WTC11 (cell line): ENCODE measurements around the gene DPY19L3. TPM values are rescaled to one million over a fixed set of nuclear protein-coding genes. Genes with fewer than 3 reads are reported as not detected.

Source experiments
- ATAC-seq: fragments of 200-7000 bp; cut with Tn5 transposase; 2 replicates; pipeline ENCODE4 v1.10.0; 2021; ENCODE audit warnings: mild to moderate bottlenecking, moderate library complexity
- CTCF ChIA-PET: fragments of 300-600 bp; sonication (Branson Sonifier 250); formaldehyde crosslinking; loops from one replicate; lab custom pipeline; 2021; ENCODE audit warnings: antibody characterized with exemption; lab: Charles Lee
- POLR2A ChIA-PET: fragments of 350-600 bp; sonication (Branson Sonifier 250); formaldehyde crosslinking; loops from one replicate; lab custom pipeline; 2021; ENCODE audit warnings: antibody characterized with exemption; lab: Charles Lee
- DNase-seq: peaks from one replicate; pipeline ENCODE4 v3.0.0; 2021; ENCODE audit warnings: low spot score
- H3K27ac Mint-ChIP-seq: 2 replicates; pipeline ENCODE4 v1.8.0; 2021; ENCODE audit warnings: mixed read lengths
- H3K27me3 Mint-ChIP-seq: 2 replicates; pipeline ENCODE4 v1.8.0; 2021; ENCODE audit warnings: low read depth, mild to moderate bottlenecking, moderate library complexity, mixed read lengths
- H3K36me3 Mint-ChIP-seq: 2 replicates; pipeline ENCODE4 v1.8.0; 2021; ENCODE audit warnings: mixed read lengths
- H3K4me1 Mint-ChIP-seq: 2 replicates; pipeline ENCODE4 v1.8.0; 2022; ENCODE audit warnings: mixed read lengths
- H3K4me3 Mint-ChIP-seq: 2 replicates; pipeline ENCODE4 v1.8.0; 2021; ENCODE audit warnings: mild to moderate bottlenecking, moderate library complexity, mixed read lengths
- H3K9me3 Mint-ChIP-seq: 2 replicates; pipeline ENCODE4 v1.8.0; 2021; ENCODE audit warnings: mixed read lengths
- AR ChIP-seq: fragments of 250-450 bp; sonication (Bioruptor Pico); IDR thresholded peaks from 2 replicates; pipeline ENCODE4 v1.9.0; 2021; ENCODE audit warnings: mild to moderate bottlenecking
- ATF2 ChIP-seq: sonication (generic); formaldehyde crosslinking; IDR thresholded peaks from 2 replicates; pipeline ENCODE4 v1.8.1; 2022; ENCODE audit warnings: low read depth, missing genetic modification reagents, borderline replicate concordance
- ELF4 ChIP-seq: sonication (generic); formaldehyde crosslinking; IDR thresholded peaks from 2 replicates; pipeline ENCODE4 v1.8.1; 2022; ENCODE audit warnings: low read depth, mild to moderate bottlenecking, moderate library complexity, missing genetic modification reagents
- EMX1 ChIP-seq: fragments of 250-450 bp; sonication (Bioruptor Pico); IDR thresholded peaks from 2 replicates; pipeline ENCODE4 v1.8.0; 2021; ENCODE audit warnings: mild to moderate bottlenecking
- ETV6 ChIP-seq: sonication (generic); formaldehyde crosslinking; IDR thresholded peaks from 2 replicates; pipeline ENCODE4 v1.8.1; 2022; ENCODE audit warnings: mild to moderate bottlenecking, missing genetic modification reagents
- HMGA2 ChIP-seq: fragments of 250-450 bp; sonication (Bioruptor Pico); IDR thresholded peaks from 2 replicates; pipeline ENCODE4 v1.4.0; 2021; ENCODE audit warnings: mild to moderate bottlenecking, moderate library complexity
- IRF2 ChIP-seq: sonication (generic); formaldehyde crosslinking; IDR thresholded peaks from 2 replicates; pipeline ENCODE4 v1.8.0; 2022; ENCODE audit warnings: low read depth, missing genetic modification reagents, borderline replicate concordance
- MXD4 ChIP-seq: fragments of 250-450 bp; sonication (Bioruptor Pico); IDR thresholded peaks from 2 replicates; pipeline ENCODE4 v1.8.0; 2021; ENCODE audit warnings: mild to moderate bottlenecking, moderate library complexity, borderline replicate concordance
- NR1H2 ChIP-seq: sonication (generic); formaldehyde crosslinking; IDR thresholded peaks from 2 replicates; pipeline ENCODE4 v1.9.0; 2021; ENCODE audit warnings: mild to moderate bottlenecking, moderate library complexity, missing genetic modification reagents
- ZNF281 ChIP-seq: sonication (generic); formaldehyde crosslinking; IDR thresholded peaks from 2 replicates; pipeline ENCODE4 v1.8.0; 2023; ENCODE audit warnings: mild to moderate bottlenecking, missing genetic modification reagents
- ZNF425 ChIP-seq: fragments of 250-450 bp; sonication (Bioruptor Pico); conservative IDR thresholded peaks from 2 replicates; pipeline ENCODE4 v1.9.0; 2021; ENCODE audit warnings: mild to moderate bottlenecking
- total RNA-seq: library from RNA; stranded (reverse); gene quantifications from 3 replicates; pipeline ENCODE4 v1.2.3, GENCODE V29; 2021
- TF ChIP-seq, protein P1 (sequence below): sonication (generic); formaldehyde crosslinking; conservative IDR thresholded peaks from 2 replicates; pipeline ENCODE4 v1.8.1; 2023; ENCODE audit warnings: mild to moderate bottlenecking, low read depth, missing genetic modification reagents, moderate library complexity
- TF ChIP-seq, protein P2 (sequence below): sonication (generic); formaldehyde crosslinking; IDR thresholded peaks from 2 replicates; pipeline ENCODE4 v1.8.1; 2022; ENCODE audit warnings: low read depth, mild to moderate bottlenecking, moderate library complexity, missing genetic modification reagents, borderline replicate concordance
- TF ChIP-seq, protein P3 (sequence below): sonication (generic); formaldehyde crosslinking; IDR thresholded peaks from 2 replicates; pipeline ENCODE4 v1.8.1; 2023; ENCODE audit warnings: mild to moderate bottlenecking, missing genetic modification reagents, moderate library complexity

The DPY19L3 gene
- total RNA-seq, 1 experiment from 2014 or later: 73.2 TPM

DNA sequence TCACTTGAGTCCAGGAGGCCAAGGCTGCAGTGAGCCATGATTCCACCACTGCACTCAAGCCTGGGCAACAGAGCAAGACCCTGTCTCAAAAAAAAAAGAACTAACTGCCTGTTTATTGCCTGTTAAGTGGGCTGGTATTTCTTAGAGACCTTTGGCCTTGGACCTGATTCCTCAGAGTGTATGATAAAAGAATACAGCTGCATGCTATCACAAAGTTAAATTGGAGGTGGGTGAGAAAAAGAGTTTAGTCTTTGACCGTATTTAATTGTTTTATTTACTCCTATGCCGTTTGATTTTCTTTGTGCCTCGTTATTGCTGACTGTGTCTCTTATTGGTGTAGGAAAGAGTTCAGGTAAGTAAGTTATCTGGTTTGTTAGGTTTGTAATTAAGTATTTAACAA is 25.3 kb upstream of the DPY19L3 start (continued):
- TF ChIP-seq AR (CRISPR knock-in tag) (no peak), ETV6 (no peak), NR1H2 (no peak)
- TF ChIP-seq, protein P1, sequence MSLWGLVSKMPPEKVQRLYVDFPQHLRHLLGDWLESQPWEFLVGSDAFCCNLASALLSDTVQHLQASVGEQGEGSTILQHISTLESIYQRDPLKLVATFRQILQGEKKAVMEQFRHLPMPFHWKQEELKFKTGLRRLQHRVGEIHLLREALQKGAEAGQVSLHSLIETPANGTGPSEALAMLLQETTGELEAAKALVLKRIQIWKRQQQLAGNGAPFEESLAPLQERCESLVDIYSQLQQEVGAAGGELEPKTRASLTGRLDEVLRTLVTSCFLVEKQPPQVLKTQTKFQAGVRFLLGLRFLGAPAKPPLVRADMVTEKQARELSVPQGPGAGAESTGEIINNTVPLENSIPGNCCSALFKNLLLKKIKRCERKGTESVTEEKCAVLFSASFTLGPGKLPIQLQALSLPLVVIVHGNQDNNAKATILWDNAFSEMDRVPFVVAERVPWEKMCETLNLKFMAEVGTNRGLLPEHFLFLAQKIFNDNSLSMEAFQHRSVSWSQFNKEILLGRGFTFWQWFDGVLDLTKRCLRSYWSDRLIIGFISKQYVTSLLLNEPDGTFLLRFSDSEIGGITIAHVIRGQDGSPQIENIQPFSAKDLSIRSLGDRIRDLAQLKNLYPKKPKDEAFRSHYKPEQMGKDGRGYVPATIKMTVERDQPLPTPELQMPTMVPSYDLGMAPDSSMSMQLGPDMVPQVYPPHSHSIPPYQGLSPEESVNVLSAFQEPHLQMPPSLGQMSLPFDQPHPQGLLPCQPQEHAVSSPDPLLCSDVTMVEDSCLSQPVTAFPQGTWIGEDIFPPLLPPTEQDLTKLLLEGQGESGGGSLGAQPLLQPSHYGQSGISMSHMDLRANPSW (CRISPR knock-in tag): no peak
- TF ChIP-seq, all 79 proteins: peak for 0

DNA sequence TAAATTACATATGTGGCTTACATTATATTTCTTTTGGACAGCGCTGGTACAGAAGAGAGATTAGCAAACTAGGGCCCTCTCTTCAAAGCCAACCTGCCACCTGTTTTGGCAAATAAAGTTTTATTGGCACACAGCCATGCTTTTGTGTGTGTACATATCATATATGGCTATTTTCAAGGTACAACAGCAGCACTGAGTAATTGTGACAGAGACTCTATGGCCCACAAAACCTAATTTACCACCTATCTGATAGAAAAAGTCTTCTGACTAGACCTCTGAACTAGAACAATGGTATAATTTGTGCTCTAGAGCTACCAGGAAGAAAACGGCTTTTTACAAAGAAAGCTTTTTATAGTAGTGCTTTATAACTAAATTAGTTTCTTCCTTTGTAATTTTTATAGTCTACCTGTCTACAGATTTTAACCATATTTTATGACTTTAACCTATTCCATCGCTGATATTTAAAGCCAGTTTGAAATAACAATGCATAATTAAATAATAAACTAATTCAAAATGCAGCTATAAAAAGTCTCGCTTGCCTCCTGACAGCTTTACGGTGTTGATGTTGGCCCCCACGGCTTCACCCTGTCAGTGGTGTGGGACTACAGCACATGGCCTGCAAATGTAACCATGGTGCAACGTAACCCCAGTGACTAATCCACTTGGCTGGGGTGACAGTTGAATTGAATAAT is 17.7 kb upstream of the DPY19L3 start:
- Mint-ChIP-seq H3K4me1 (no peaks in the 10 kb centered on the region), H3K27me3 (no peaks in the 10 kb centered on the region), H3K36me3 (peaks cover 11% of the 10 kb centered on the region), H3K27ac (no peak overlapping the region), H3K4me3 (no peak overlapping the region), H3K9me3 (no peaks in the 10 kb centered on the region)
- DNase-seq: no peak
- ChIA-PET POLR2A (no interaction called here), CTCF (interaction anchor here (1.0 kb wide), 1 partner anchor 68 kb away, joined by 3 read pairs; no protein-coding TSS in a partner anchor)
- TF ChIP-seq EMX1 (CRISPR knock-in tag) (no peak), ZNF425 (CRISPR knock-in tag) (no peak)
- TF ChIP-seq, protein P2, sequence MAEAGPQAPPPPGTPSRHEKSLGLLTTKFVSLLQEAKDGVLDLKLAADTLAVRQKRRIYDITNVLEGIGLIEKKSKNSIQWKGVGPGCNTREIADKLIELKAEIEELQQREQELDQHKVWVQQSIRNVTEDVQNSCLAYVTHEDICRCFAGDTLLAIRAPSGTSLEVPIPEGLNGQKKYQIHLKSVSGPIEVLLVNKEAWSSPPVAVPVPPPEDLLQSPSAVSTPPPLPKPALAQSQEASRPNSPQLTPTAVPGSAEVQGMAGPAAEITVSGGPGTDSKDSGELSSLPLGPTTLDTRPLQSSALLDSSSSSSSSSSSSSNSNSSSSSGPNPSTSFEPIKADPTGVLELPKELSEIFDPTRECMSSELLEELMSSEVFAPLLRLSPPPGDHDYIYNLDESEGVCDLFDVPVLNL (CRISPR knock-in tag): no peak
- TF ChIP-seq, protein P3, sequence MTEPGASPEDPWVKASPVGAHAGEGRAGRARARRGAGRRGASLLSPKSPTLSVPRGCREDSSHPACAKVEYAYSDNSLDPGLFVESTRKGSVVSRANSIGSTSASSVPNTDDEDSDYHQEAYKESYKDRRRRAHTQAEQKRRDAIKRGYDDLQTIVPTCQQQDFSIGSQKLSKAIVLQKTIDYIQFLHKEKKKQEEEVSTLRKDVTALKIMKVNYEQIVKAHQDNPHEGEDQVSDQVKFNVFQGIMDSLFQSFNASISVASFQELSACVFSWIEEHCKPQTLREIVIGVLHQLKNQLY: no peak
- no peak for ATAC-seq

DNA sequence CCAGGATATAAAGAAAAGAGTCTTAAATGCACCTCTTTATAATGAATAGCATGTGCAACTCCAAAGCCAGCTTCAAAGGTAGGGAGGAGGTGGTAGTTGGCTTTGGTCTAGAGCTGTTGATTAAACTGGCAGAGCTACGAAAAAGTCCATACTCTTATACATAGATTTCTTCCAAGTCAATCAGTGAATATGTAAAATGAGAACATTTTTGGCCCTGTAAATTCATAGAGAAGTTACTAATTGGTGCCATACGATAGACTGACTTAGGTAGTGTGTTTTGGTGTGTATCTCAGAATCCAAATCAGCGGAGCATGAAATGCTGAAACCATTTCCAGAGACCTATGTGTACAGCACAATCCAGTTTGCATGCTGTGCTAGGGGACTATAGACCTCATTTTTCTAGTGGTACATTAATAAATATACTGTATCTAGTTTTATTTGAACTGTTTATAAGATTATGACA is 17.1 kb upstream of the DPY19L3 start:
- Mint-ChIP-seq H3K36me3 (peaks cover 5% of the 10 kb centered on the region; the same call in 1 of the 2 replicates), H3K27me3 (no peaks in the 10 kb centered on the region), H3K9me3 (no peaks in the 10 kb centered on the region), H3K4me1 (no peaks in the 10 kb centered on the region), H3K27ac (no peak overlapping the region), H3K4me3 (no peak overlapping the region)
- ATAC-seq (no peak), DNase-seq (no peak)
- ChIA-PET POLR2A (no interaction called here), CTCF (interaction anchor here (1.0 kb wide), 1 partner anchor 69 kb away, joined by 3 read pairs; no protein-coding TSS in a partner anchor)
- TF ChIP-seq ZNF281 (no peak), HMGA2 (CRISPR knock-in tag) (no peak), ZNF425 (CRISPR knock-in tag) (no peak), ELF4 (CRISPR knock-in tag) (no peak), ATF2 (CRISPR knock-in tag) (no peak), MXD4 (CRISPR knock-in tag) (no peak), IRF2 (CRISPR knock-in tag) (no peak)
